SK-MEL-5 (cell line): ENCODE results near the gene FRMD8. TPM values are rescaled to one million over a fixed set of nuclear protein-coding genes. Genes with fewer than 3 reads are reported as not detected.

Experiments used
- DNase-seq: peaks from one replicate; pipeline ENCODE4 v3.0.0-alpha.2; 2016; ENCODE audit warnings: low read depth, low spot score
- in situ Hi-C: cut with HindIII; loops from 2 replicates; pipeline ENCODE4 v1.10.0; 2016; ENCODE audit warnings: low sequenced_read_pairs, high pct_unique_total_duplicates, low pct_unique_long_range_greater_than_20kb
- total RNA-seq: library from RNA; depleted of rRNA; stranded (reverse); fragments of >200 nt; shearing (Covaris generic); gene quantifications from 2 replicates; pipeline ENCODE4 v1.2.3, GENCODE V29; 2014

Gene FRMD8
- total RNA-seq, 1 experiment from 2014 or later = 37.5 TPM

DNA sequence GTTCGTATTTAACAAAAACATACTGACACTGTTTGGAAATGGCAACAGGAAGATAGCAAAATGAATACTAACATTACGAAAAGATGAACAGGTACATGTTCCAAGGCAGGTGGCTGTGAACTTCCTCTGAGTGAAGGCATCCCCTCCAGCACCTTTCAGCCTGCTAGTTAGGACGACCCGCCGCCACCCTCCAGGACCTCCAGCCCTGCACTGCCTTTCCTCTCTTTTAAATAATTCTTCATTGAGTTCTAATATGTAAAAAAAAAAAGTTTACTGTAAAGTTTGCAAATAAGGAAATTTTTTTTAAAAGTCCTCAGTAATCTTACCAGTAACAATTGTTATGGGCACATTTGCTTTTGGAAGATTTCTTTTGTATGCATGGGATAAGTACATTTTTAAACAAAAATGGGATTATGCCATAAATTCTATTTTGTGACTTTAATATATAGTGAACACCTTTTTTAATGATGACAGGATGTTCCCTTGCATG, 42.2 kb downstream of the FRMD8 start:
- in situ Hi-C loops = no loop called here
- DNase-seq = no peak

DNA sequence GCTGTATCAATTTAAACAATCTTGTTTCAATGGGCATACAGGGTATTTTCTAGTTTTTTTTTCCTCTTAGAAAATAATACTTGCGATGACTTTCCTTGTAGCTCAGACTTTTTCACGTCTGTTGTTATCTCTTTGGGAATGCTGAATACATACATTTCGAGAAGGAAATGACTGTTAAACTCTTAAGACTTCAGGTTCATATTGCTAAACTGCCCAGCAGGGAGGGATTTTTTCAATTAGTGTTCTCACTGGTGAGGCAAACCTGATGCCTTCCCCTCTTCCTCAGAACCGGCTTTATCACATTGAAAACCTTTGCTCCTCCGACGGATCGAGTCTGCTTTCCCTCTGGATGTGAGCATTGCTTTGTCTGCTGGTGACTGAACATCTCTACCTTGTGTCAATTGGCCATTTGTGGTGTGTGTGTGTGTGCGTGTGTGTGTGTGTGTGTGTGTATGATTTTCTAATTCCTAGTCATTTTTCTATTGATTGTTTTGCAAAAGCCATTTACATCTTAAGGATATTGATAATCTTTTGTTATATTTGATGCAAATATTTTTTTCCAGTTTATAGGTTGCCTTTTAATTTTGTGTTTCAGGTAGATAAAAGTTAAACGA, 42.7 kb downstream of the FRMD8 start:
- in situ Hi-C loops = no loop called here
- peak; percentile 80 for DNase-seq

DNA sequence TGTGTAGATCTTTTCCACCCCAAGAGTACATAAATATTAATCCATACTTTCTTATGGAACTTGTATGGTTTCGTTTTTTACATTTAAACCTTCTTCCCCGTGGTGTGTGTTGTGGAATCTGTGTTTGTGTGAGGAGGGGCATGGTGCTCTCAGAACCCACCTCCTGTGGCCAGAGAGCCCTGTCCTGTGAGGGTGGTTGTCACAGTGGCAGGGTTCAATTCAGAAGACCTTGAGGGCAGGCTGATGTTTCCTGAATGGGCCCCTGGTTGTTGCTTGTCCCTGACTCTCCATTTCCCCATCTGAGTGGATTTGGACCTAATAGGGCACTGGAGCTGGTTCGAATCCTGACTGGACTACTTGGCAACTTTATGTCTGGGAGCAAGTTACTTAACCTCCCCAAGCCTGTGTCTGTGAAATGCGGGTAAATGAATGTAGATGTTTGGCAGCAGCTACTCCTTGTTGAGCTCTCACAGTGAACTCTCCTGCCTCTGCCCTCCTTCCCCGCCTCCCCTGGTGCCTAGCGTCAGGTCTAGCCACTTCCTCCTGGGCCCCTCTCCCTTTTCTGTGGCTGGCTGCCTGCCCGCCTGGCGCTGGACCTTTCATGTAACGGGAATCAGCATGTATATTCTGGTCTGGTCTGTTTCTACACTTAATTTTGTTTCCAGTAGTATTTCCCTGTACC, 43.4 kb downstream of the FRMD8 start:
- DNase-seq = peak; percentile 81
- in situ Hi-C loops = no loop called here

DNA sequence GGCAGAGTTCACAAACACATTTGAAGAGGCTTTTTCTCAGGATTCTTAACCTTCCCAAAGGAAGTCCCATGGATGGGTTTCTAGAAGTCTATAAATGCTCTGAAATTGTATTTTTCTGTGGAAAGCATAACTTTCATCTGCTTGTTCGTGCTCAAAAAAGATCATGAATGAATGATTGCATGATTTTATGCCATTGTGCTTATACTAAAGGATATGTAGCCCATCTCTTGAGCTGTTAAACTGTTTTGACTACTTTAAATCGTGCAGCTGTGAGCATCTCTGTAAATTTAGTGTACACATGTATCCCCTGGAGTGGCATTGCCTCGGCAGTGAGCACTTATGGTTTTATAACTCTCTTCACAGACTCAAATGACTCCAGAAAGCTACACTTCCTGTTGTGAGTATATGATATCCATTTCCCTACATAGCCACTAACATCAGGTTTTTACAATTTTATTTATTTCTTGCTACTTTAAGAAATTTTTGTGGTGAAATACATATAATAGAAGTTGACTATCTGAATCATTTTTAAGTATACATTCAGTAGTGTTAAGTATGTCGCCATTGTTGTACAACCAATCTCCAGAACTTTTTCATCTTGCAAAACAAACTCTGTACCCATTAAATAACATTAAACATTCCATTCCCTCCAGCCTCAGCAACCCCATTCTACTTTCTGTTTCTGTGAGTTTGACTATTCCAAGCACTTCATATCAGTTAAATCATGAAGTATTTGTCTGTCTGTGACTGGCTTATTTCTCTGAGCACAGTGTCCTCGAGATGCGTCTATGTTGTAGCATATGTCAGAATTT, 44.2 kb downstream of the FRMD8 start:
- in situ Hi-C loops = no loop called here
- DNase-seq = peak; percentile 65

DNA sequence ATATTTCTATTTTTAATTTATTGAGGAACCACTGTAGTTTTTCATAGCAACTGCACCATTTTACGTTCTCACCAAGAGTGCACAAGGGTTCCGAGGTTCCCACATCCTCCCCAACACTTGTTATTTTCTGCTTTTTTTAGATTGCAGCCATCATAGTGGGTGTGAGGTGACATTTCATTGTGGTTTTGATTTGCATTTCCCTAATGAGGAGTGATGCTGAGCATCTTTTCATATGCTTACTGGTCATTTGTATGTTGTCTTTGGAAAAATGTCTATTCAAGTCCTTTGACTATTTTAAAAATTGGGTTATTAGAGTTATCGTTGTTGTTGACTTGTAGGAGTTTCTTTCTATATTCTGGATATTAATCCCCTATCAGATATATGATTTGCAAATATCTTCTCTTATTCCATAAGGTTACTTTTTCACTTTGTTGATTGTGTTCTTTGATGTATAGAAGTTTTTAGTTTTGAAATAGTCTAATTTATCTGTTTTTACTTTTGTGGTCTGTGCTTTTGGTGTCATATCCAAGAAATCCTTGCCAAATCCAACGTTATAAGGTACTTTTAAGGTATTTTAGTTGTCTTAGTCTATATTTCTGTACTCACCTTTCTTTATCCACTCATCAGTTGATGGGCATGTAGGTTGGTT, 45.1 kb downstream of the FRMD8 start:
- in situ Hi-C loops = no loop called here
- peak; percentile 52 for DNase-seq

DNA sequence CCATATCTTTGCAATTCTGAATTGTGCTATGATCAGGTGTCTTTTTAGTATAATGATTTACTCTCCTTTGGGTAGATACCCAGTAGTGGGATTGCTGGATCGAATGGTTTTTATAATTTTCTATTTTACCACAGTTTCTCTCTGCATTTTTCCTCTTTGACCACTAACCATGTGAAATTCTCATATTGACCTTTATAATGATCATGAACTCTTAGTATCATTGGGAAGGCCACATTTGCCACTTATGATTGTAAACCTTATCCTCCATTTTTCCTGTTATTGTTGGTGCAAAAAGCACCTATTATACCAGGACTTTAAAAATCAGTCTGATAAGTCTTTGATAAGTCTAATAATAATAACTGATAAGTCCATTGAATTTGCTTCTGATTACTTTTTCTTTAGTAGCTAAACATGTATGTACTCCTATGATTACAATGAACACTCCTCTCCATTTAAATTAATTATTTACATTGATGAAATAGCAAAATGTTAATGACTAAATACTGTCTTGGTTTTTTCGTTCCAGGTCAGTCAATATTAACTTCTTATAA, 45.7 kb downstream of the FRMD8 start:
- in situ Hi-C loops = no loop called here
- peak; percentile 45 for DNase-seq

DNA sequence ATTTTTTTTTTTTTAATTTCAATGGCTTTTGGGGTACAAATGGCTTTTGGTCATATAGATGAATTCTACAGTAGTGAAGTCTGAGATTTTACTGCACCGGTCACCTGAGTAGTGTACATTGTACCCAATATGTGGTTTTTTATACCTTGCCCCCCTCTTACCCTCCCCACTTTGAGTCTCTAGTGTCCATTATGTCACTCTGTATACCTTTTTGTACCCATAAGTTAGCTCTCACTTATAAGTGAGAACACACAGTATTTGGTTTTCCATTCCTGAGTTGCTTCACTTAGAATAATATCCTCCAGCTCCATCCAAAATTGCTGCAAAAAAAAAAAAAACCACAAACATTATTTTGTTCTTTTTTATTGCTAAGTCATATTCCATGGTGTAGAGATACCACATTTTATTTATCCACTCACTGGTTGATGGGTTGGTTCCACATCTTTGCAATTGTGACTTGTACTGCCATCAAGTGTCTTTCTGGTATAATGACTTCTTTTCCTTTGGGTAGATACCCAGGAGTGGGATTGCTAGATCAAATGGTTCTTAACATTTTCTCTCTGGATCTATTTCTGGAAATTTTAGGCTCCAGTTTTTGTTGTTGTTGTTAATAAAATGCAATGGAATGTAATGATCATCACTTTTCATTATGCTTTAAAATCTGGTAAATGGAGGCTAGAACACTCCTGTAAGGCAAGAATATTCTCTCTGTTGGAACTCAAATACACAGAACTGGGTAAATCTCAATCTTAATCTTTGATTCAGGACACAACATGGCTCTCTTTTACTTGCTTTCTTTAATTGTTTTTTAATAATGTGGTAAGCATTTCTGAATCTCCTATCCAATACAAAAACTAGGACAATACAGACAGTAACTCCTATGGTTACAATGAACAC, 46.5 kb downstream of the FRMD8 start:
- peak; percentile 59 for DNase-seq

DNA sequence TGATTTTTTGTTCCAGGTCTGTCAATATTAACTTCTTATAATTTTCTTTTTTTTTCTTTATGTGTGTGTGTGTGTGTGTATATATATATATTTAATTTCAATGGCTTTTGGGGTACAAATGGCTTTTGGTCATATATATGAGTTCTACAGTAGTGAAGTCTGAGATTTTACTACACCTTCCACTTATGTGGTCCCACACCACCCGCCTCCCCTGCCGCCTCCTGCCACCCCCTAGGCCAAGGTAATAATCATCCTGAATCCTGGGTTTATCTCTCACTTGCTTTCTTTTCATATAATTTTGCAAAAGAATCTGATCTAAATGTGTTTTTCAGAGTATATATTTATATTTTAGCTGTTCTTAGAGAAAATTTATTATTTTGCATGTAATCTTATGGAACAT, 47.2 kb downstream of the FRMD8 start:
- DNase-seq = no peak
- in situ Hi-C loops = no loop called here

More for the DNA sequence above, 46.5 kb downstream of the FRMD8 start:
- in situ Hi-C loops = no loop called here

DNA sequence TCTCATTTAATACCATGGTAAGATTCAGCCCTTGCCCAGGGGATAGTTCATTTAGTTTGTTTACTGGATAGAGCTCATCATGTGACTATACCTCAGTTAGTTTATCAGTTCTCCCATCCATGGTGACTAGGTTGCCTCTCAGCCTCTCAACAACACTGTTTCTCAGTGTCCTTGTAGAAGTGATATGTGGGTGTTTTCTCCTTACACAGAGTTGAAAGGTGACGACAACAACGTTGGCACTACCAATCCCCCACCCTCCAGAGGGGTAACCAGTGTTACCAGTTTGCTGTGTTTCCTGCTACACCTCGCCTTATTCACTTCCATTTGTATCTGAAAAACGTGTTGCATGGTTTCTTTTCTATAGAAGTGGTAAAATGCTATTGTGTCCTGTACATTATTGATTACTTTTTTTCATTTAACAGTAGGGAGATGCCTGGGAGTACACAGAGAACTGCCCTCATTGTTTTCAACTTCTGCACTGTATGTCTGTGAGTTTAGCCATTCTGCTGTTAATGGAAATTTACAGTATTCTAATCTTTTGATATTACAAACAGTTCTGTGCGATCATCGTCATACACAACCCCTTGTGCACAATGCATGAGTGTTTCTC, 47.7 kb downstream of the FRMD8 start:
- in situ Hi-C loops = no loop called here
- DNase-seq = peak; percentile 56

DNA sequence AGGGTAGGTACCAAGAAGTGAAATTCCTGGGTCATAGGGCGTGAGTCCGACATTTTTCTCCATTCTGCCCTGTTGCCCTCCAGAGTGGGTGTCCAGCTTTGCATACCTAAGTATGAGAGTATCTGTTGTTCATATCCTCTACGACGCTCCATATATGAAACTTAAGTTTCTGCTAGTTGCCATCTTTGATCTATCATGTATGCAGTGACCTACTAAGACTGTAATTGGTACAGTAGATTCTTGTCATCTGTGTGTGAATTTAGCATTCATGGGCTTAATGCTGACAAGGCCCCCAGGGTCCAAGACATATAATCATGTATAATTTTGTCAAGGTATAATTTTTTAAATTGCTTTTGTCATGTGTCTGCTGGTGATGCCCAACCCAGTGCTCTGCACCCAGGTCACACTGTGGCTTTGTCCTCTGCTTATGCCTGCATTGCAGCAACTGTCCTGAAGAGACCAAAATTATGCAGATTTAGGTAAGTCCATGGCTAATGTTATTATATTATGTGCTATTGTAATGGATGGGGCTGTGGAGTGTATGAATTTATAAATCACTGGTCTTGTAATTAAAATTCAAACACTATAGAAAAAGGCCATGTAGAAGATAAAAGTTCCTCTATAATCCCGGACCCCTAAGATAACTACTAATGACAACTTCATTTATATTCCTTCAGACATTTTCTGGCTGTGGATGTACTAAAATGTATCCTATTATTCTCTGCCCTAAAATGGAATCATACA, 48.4 kb downstream of the FRMD8 start:
- in situ Hi-C loops = no loop called here
- peak; percentile 44 for DNase-seq

DNA sequence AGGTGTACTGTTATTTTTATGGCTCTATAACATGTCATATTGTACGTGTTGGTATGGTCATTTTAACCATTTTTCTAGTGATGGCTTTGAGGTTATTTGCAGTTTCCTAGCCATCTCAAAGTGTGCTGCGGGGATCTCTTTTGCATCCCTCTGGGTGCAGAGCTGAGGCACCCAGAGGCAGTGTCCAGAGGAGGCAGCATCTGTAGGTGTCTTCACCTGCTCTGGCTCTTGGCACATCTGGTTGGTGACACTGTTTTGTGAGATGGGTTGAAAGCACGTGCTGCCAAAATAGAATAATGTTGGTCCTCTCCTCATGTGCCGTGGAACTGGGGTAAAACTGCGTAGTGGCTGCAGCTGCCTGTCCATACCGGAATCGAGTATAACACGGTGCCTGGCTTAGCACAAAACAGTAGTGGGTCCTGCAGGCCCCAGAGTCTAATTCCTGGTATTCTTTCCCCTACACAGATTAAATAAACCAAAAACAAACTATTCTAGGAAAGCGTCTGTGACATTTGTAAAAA, 49.0 kb downstream of the FRMD8 start:
- peak; percentile 28 for DNase-seq
- in situ Hi-C loops = no loop called here

DNA sequence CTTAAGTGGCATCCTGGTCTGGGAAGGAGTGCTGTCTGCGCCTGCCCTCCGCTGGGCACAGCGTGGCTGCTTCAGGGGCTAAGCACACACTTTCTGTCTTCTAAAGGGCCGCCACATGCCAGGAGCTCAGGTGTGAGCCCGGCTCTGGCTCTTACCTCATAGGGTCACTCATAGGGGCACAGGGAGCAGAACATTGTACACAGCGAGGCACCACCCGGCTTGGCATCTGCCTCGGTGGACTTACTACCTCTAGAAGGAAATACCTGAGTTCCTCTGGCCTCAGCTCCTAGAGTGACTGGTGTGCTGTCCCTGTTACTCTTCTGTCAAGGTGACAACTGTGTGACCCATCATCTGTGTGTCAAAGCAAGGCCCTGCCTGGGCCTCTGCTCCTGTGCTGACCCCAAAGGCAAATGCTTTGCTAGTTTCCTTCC, 49.6 kb downstream of the FRMD8 start:
- peak; percentile 36 for DNase-seq
- in situ Hi-C loops = no loop called here

DNA sequence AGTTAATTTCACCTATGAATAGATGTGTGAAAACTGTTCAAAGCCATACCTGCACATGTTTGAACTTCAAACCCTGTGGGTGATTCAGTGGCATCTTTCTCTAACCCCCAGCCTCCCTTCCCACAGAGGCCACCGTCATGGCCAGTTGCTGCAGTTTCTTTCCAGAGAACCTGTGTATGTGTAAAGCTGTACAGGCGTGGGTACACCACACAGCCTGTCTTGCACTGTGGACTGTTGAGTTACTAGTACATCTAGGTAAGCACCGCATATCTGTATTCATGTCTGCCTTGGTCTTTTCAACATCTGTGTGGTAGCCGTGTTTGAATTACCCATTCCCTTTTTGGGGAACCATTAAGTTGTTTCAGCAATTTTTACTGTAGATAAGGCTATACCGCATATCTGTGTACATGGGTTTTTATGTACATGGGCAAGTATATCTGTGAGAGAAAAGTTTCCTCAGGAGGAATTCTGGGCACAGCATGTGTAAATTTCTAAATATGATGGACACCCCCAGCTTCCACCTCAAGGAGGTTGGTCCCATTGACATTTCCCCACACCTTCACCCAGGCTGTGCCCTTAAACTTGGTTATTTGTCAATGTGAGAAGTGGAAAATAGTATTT, 50.1 kb downstream of the FRMD8 start:
- peak; percentile 54 for DNase-seq
- in situ Hi-C loops = no loop called here

DNA sequence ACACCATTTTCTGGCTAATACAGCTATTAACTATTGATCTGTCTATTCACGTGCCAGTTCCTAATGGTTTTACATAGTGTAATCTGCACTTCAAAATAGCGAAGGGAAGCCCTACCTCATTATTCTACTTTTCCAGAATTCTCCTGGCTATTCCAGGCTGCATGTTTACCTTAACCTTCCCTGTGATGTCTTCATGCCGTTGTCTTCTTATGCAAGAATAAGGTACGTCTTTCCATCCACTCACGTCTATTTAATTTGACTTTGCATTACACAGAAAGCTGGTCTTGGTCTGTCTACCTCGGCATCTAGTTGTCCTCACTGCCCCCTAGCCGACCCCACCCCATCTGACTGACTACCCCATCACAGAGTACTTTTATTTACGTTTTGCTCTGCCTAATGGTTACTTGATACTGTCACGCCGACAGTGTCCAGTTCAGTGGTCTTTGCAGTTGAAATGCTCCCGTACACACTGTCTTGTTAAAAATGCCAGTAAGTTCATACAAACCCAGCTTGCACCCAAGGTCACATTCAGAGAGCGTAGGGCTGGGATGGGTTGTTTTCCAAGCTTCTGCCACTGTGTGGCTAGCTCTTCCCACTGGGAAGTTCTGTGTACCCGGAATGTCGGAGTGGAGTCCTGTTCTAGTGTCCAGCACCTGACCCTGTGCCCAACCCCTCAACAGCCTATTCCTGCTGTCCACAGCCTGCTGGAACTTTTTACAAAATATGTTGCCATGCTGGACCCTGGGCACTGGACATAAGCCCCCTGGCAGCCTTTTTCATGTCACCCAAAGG, 51.2 kb downstream of the FRMD8 start:
- in situ Hi-C loops = no loop called here
- DNase-seq = peak; percentile 47
